Chondrocyte (in vitro differentiated cells): Measurements from ENCODE around the gene HORMAD1. TPM values are rescaled to one million over a fixed set of nuclear protein-coding genes. Genes with fewer than 3 reads are reported as not detected.
"Not testable (repeated sequence)": the region's sequence is repeated elsewhere in the genome, so short reads cannot be mapped to it uniquely, and the experiment has no call there.

Source experiments
- DNase-seq: peaks from one replicate; pipeline ENCODE4 v3.0.0; 2021; ENCODE audit warnings: mixed read lengths, low spot score
- H3K27ac Mint-ChIP-seq: one replicate; pipeline ENCODE4 v1.8.0; 2021; ENCODE audit warnings: mild to moderate bottlenecking, moderate library complexity, mixed read lengths; ENCODE audit not compliant: unreplicated experiment
- H3K27me3 Mint-ChIP-seq: 2 replicates; pipeline ENCODE4 v1.8.0; 2021; ENCODE audit warnings: low read depth, mixed read lengths
- H3K36me3 Mint-ChIP-seq: 2 replicates; pipeline ENCODE4 v1.8.0; 2021; ENCODE audit warnings: low read depth, mixed read lengths
- H3K4me1 Mint-ChIP-seq: 2 replicates; pipeline ENCODE4 v1.8.0; 2021; ENCODE audit warnings: low read depth, mild to moderate bottlenecking, mixed read lengths
- H3K4me3 Mint-ChIP-seq: one replicate; pipeline ENCODE4 v1.8.0; 2021; ENCODE audit warnings: mild to moderate bottlenecking, moderate library complexity, mixed read lengths; ENCODE audit not compliant: unreplicated experiment
- H3K9me3 Mint-ChIP-seq: 2 replicates; pipeline ENCODE4 v1.8.0; 2021; ENCODE audit warnings: low read depth, mixed read lengths
- CTCF ChIP-seq: fragments of 200-600 bp; sonication (generic); IDR thresholded peaks from 2 replicates; pipeline ENCODE4 v1.5.0; 2021; ENCODE audit warnings: antibody characterized with exemption, mild to moderate bottlenecking, moderate library complexity
- total RNA-seq: library from RNA; stranded (reverse); gene quantifications from 3 replicates; pipeline ENCODE4 v1.2.1, GENCODE V29; 2021

The HORMAD1 gene
- total RNA-seq, 1 donor from 2014 or later = not detected

GRCh38 chr1:150718225-150718891 is 2.3 kb downstream of the HORMAD1 start:
- H3K27ac Mint-ChIP-seq = no peak overlapping the region
- no peak overlapping the region for H3K4me3 Mint-ChIP-seq
- no peaks in the 10 kb centered on the region for H3K4me1 Mint-ChIP-seq
- no peak for DNase-seq
- no peaks in the 10 kb centered on the region for H3K27me3 Mint-ChIP-seq
- H3K36me3 Mint-ChIP-seq = no peaks in the 10 kb centered on the region
- TF ChIP-seq CTCF = no peak
- H3K9me3 Mint-ChIP-seq = peaks cover 5% of the 10 kb centered on the region

GRCh38 chr1:150709031-150709430 is 11.7 kb downstream of the HORMAD1 start:
- not testable (repeated sequence) for DNase-seq, H3K27ac Mint-ChIP-seq, H3K36me3 Mint-ChIP-seq, H3K27me3 Mint-ChIP-seq, H3K9me3 Mint-ChIP-seq, H3K4me1 Mint-ChIP-seq, H3K4me3 Mint-ChIP-seq

GRCh38 chr1:150708595-150708994 is 12.1 kb downstream of the HORMAD1 start:
- H3K4me3 Mint-ChIP-seq = no peak overlapping the region
- TF ChIP-seq CTCF = no peak
- H3K27me3 Mint-ChIP-seq = peaks cover 3% of the 10 kb centered on the region
- H3K36me3 Mint-ChIP-seq = no peaks in the 10 kb centered on the region
- H3K27ac Mint-ChIP-seq = no peak overlapping the region
- no peaks in the 10 kb centered on the region for H3K4me1 Mint-ChIP-seq
- DNase-seq = no peak
- no peaks in the 10 kb centered on the region for H3K9me3 Mint-ChIP-seq

- no peaks in the 10 kb centered on the region for H3K9me3 Mint-ChIP-seq
- H3K4me1 Mint-ChIP-seq = no peaks in the 10 kb centered on the region
Observed at GRCh38 chr1:150706091-150706490, 14.6 kb downstream of the HORMAD1 start.

GRCh38 chr1:150703427-150703826 is 17.3 kb downstream of the HORMAD1 start:
- no peak for TF ChIP-seq CTCF
- Mint-ChIP-seq H3K4me3 (no peak overlapping the region), H3K27me3 (peaks cover 20% of the 10 kb centered on the region), H3K27ac (no peak overlapping the region), H3K4me1 (no peaks in the 10 kb centered on the region), H3K36me3 (no peaks in the 10 kb centered on the region), H3K9me3 (no peaks in the 10 kb centered on the region)
- no peak for DNase-seq

More at GRCh38 chr1:150706091-150706490, 14.6 kb downstream of the HORMAD1 start:
- DNase-seq = no peak
- H3K36me3 Mint-ChIP-seq = no peaks in the 10 kb centered on the region
- peaks cover 14% of the 10 kb centered on the region for H3K27me3 Mint-ChIP-seq
- TF ChIP-seq CTCF = no peak
- no peak overlapping the region for H3K4me3 Mint-ChIP-seq
- H3K27ac Mint-ChIP-seq = no peak overlapping the region
